Nephron progenitor cell (in vitro differentiated cells): ENCODE data around the gene SYNDIG1.

ENCODE experiments used
- DNase-seq: peaks from one replicate; pipeline ENCODE4 v3.0.0; 2021
- H3K27ac Mint-ChIP-seq: 2 replicates; pipeline ENCODE4 v1.8.0; 2021; ENCODE audit warnings: mild to moderate bottlenecking, moderate library complexity, mixed read lengths
- H3K27me3 Mint-ChIP-seq: 2 replicates; pipeline ENCODE4 v1.8.0; 2021; ENCODE audit warnings: mild to moderate bottlenecking, low read depth, mixed read lengths; ENCODE audit not compliant: poor library complexity
- H3K36me3 Mint-ChIP-seq: 2 replicates; pipeline ENCODE4 v1.8.0; 2021; ENCODE audit warnings: low read depth, mixed read lengths
- H3K4me1 Mint-ChIP-seq: 2 replicates; pipeline ENCODE4 v1.8.0; 2021; ENCODE audit warnings: mixed read lengths
- H3K4me3 Mint-ChIP-seq: 2 replicates; pipeline ENCODE4 v1.8.0; 2021; ENCODE audit warnings: mild to moderate bottlenecking, moderate library complexity, mixed read lengths
- H3K9me3 Mint-ChIP-seq: 2 replicates; pipeline ENCODE4 v1.8.0; 2021; ENCODE audit warnings: mild to moderate bottlenecking, moderate library complexity, mixed read lengths
- TF ChIP-seq, protein P1 (sequence below): fragments of 200-600 bp; sonication (generic); IDR thresholded peaks from 2 replicates; pipeline ENCODE4 v1.5.0; 2021; ENCODE audit warnings: antibody characterized with exemption

SYNDIG1 gene

DNA sequence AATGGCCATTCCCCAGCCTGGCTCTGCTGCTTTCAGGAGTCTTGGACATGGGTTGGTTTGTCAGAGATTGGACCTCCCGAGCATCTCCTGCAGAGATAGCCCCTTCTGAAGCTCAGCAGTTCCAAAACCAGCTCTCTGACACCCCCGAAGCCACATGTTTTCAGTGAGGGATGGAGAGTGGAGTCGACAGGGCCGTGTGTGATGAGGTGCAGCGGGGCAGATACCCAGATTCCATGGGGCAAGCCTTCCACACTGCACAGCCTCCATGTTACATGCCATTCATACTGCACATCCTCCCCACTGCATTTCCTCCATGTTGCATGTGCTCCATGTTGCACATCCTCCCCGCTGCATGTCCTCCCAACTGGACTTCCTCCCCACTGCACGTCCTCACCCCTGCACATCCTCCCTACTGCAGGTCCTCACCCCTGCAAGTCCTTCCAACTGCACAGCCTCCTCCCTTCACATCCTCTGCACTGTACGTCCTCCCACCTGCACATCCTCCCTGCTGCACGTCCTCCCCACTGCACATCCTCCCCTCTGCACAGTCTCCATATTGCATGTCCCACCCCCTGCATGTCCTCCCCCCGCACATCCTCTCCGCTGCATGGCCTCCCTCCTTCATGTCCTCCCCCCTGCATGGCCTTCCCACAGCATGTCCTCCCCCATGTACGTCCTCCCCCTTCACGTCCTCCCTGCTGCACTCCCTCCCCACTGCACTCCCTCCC lies 112.2 kb downstream of the SYNDIG1 start:
- DNase-seq = no peak
- H3K4me3 Mint-ChIP-seq = no peak overlapping the region
- peaks cover 27% of the 10 kb centered on the region for H3K27me3 Mint-ChIP-seq
- TF ChIP-seq, protein P1, sequence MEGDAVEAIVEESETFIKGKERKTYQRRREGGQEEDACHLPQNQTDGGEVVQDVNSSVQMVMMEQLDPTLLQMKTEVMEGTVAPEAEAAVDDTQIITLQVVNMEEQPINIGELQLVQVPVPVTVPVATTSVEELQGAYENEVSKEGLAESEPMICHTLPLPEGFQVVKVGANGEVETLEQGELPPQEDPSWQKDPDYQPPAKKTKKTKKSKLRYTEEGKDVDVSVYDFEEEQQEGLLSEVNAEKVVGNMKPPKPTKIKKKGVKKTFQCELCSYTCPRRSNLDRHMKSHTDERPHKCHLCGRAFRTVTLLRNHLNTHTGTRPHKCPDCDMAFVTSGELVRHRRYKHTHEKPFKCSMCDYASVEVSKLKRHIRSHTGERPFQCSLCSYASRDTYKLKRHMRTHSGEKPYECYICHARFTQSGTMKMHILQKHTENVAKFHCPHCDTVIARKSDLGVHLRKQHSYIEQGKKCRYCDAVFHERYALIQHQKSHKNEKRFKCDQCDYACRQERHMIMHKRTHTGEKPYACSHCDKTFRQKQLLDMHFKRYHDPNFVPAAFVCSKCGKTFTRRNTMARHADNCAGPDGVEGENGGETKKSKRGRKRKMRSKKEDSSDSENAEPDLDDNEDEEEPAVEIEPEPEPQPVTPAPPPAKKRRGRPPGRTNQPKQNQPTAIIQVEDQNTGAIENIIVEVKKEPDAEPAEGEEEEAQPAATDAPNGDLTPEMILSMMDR = no peak
- H3K36me3 Mint-ChIP-seq = no peaks in the 10 kb centered on the region
- peaks cover 9% of the 10 kb centered on the region for H3K4me1 Mint-ChIP-seq
- no peak overlapping the region for H3K27ac Mint-ChIP-seq
- no peaks in the 10 kb centered on the region for H3K9me3 Mint-ChIP-seq

DNA sequence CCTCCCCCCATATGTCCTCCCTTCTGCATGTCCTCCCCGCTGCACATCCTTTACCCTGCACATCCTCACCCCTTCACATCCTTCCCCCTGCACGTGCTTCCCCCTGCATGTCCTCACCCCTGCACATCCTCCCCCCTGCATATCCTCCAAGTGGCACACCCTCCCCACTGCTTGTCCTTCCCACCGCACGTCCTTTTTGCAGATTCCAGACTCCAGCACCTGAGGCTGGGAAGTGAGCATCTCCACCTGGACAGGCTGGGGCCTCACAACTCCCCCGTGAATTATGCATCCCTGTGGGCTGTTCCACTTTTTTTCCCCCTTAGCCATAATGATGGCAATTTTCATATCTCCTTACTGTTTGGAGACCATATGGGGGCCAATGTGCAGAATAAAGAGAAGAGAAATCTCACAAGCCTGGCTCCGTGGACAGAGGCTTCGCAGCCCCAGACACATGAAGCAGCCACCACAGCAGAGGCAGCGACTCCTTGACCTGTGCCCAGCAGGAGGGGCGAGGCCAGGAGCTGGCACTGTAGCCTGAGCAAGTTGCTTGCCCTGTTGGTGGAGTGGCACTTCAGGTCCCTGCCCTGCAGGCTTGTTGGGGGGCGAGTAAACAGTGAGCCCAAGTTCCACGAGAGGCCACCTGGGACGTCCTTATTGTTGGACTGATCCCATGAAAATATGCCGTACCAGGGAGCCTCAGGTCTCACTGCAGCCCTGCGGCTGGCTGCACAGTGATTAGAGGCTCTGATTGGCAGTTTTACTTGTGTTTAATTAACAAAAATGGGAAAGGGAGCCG lies 113.1 kb downstream of the SYNDIG1 start:
- Mint-ChIP-seq H3K9me3 (no peaks in the 10 kb centered on the region), H3K4me3 (no peak overlapping the region), H3K36me3 (no peaks in the 10 kb centered on the region), H3K27ac (no peak overlapping the region), H3K27me3 (peaks cover 27% of the 10 kb centered on the region), H3K4me1 (peaks cover 9% of the 10 kb centered on the region)
- TF ChIP-seq, protein P1 = no peak
- no peak for DNase-seq

- H3K36me3 Mint-ChIP-seq = no peaks in the 10 kb centered on the region
- H3K27me3 Mint-ChIP-seq = peaks cover 25% of the 10 kb centered on the region
- H3K4me3 Mint-ChIP-seq = no peak overlapping the region
- DNase-seq = no peak
- TF ChIP-seq, protein P1 = no peak
- peaks cover 9% of the 10 kb centered on the region for H3K4me1 Mint-ChIP-seq
- H3K9me3 Mint-ChIP-seq = no peaks in the 10 kb centered on the region
- no peak overlapping the region for H3K27ac Mint-ChIP-seq
These were observed 113.9 kb downstream of the SYNDIG1 start for GRCh38 chr20:24583169-24583792.

GRCh38 chr20:24584078-24584477 lies 114.6 kb downstream of the SYNDIG1 start:
- Mint-ChIP-seq H3K4me1 (peaks cover 9% of the 10 kb centered on the region), H3K4me3 (no peak overlapping the region), H3K27ac (no peak overlapping the region), H3K27me3 (peaks cover 17% of the 10 kb centered on the region), H3K9me3 (no peaks in the 10 kb centered on the region), H3K36me3 (no peaks in the 10 kb centered on the region)
- no peak for DNase-seq
- TF ChIP-seq, protein P1 = no peak

GRCh38 chr20:24584538-24585356 lies 115.3 kb downstream of the SYNDIG1 start:
- no peak for DNase-seq
- Mint-ChIP-seq H3K27me3 (peaks cover 15% of the 10 kb centered on the region), H3K27ac (no peak overlapping the region), H3K4me1 (peaks cover 12% of the 10 kb centered on the region), H3K9me3 (no peaks in the 10 kb centered on the region), H3K36me3 (no peaks in the 10 kb centered on the region), H3K4me3 (no peak overlapping the region)
- TF ChIP-seq, protein P1 = no peak
